SHP77 (cell line): ENCODE measurements around the gene FAM234B.

Source experiments
- DNase-seq, 2 experiments: peaks; one replicate each; lab custom pipeline; 2025; lab: John Stamatoyannopoulos, UW

FAM234B gene, protein sequence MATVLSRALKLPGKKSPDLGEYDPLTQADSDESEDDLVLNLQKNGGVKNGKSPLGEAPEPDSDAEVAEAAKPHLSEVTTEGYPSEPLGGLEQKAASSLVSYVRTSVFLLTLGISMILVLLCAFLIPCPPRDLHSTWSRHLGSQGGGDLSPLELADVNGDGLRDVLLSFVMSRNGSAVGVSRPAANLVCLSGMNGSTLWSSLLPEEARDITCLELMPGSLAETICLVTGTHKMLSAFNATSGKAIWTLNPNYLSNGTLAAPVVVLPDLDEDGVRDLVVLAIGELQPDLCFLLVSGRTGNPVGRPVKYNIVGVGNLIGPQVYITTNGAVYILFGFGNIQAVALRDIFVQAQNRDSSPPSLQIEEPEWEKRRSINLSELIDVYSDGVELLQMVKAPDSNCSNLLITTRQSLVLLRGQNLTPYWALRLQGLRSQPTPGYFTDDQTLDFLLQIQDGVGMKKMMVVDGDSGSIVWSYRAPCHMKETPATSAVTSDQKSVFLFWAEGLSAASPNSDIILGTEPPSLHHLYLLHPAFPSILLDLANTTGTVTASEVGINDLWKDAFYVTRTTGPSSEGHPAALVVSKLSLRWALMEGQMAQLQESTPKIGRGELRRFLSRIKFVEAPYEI

DNA sequence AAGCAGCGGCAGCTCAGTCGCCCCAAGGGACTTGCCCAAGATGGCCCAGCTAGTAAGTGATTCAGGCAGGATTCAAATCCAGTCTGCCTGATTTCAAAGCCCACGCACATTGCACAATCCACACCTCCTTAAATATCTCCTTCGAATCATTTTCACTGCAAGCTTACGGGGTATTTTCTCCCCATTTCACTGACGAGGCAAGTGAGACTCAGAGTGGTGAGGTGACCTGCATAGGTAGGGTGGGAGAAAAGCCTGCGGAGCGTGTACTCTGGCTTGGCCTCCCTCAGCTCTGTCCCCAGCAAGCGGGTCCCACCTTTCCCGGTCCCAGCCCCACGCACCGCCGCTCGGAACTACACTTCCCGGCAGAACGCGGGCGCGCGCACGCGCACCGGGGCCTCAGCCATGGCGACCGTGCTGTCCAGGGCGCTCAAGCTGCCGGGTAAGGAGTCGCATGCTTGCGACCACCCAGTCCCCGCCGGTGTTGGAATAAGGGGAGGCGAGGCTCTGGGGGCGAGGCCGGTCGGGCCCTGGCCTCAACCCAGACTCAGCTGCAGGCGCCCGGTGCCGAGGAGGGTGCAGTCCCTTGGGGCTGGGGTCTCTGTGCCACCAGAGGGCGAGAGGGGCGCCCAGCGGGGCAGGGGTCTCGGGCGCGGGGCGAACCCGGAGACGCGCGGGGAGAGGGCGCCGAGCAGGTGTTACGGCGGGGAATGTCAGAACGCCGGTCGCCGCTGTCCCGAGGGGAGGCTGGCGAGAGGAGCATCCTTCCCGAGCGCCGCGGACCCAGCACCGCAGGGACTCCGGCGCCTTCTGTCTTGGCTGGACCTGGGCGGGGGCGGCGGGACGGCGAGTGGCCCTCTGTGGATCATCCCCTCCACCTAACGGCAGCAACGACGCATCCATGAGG lies at the start of gene FAM234B:
TSS of gene FAM234B (plus strand) at position 380 of the 904 bp plus-strand sequence. CDS start at position 403, 23 bp downstream.
- DNase-seq: peak; percentile 4 to 25

DNA sequence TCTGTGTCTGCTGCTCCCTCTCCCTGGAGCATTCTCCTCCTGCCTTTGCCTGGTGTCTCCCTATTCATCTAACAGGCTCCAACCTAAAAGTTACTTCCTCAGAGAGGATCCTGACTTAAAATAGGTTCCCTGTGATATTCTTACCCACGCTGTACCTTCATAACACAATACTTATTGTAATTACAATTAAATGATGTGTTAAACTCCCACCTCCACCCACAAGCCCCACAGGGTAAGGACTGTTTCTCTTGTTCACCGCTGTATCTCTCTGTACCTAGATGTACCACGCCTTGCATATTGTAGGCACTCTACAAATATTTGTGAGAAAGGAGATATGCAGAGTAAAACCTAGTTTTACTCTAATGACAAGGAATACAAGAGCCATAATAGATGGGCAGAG lies 49.1 kb upstream of the FAM234B start:
- no peak for DNase-seq

DNA sequence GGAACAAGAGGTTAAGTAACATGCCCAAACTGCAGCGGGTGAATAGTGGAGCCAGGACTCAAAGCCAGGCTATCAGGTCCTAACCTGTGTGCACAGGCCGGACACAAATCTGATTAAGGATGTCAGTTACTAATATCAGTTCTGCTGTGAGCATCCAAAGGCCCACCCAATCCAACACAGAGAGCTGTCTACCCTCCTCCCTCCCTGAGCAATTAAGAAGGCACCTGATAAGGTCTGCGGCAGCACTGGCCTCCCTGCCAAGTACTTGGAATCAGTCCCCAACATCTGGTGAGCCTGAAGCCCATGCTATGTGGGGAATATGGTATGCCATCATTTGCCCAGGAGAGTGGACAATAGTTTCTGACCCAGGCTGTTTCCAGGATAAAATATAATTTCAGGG lies 48.0 kb upstream of the FAM234B start:
- no peak for DNase-seq

DNA sequence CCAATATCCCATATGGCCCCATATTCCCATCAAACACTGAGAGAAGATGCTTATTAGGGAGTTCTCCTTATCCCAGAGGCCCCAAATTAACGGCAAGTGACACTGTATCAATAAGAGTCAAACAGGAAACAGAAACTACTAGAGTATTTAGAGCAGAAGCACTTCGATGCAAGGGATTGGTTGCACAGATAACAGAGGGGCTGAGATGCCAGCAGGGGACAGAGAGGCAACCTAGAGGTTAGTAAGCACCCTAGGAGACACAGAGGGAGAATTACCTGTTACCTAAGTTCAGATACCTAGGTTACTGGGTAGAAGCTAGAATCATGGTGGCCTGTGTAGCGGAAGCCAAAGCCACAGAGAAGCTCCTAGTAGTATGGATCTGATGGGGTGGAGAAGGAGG lies 47.0 kb upstream of the FAM234B start:
- no peak for DNase-seq

DNA sequence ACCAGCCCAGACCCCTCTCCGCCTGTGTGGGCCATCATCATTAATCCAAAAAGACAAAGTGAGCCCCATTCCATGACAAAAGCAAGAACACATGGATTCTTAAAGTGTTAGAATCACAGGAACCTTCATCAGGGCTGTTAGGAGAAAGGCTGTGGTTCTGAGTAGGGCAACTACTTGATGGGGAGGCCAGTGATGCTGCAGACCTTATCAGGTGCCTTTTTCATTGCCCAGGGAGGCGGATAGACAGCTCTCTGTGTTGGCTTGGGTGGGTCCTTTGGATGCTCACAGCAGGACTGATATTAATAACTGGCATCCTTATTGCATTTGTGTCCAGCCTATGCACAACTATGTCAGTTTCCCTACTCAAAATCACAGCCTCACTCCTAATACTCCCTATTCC lies 46.4 kb upstream of the FAM234B start:
- DNase-seq: no peak

DNA sequence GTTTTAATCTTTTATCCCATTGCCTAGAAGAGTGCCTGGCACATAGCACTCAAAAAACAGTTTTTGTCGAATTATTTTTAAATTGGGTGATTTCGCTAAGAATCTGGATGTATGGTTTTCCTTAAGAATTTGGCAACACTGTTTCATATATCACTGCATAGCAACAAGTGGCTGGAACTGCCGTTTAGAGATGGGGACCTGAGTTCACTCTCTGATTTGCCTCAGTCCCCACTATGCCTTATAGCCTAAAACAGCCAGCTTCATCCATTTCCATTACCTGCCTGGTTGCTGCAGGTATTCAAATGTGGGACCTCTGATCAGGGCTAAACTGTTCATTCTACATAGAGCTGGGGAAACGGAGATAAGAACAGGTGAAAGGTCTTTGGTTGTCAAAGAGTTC lies 45.9 kb upstream of the FAM234B start:
- DNase-seq: no peak

DNA sequence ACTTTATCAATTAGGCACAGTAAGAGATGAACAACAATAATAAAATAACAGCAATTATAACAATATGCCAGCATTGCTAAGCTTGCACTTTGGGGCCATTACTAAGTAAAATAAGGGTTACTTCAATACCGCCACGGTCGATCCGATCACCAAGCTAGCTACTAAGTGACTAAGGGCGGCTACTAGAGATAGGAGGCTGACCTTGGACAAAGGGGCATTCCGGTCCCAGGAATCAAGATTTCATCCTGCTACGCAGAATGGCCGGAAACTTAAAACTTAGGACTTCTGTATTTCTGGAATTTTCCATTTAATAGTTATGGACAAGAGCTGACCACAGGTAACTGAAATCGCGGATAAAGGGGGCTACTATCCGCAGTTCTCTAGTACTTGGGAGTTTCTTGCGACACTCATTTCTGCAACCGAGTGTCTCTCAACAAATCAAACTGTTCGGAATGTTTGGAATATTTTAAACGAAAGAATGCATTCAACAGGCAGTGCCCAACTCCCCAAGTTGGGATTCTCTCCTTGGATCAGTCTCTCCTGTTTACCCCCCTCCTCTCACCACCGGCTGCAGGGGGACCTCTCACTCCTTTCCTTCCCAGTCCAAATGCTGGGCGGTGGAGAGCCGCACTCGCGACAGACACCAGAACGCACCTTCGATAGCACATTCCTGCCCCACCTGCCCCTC lies 44.8 kb upstream of the FAM234B start:
- no peak for DNase-seq

DNA sequence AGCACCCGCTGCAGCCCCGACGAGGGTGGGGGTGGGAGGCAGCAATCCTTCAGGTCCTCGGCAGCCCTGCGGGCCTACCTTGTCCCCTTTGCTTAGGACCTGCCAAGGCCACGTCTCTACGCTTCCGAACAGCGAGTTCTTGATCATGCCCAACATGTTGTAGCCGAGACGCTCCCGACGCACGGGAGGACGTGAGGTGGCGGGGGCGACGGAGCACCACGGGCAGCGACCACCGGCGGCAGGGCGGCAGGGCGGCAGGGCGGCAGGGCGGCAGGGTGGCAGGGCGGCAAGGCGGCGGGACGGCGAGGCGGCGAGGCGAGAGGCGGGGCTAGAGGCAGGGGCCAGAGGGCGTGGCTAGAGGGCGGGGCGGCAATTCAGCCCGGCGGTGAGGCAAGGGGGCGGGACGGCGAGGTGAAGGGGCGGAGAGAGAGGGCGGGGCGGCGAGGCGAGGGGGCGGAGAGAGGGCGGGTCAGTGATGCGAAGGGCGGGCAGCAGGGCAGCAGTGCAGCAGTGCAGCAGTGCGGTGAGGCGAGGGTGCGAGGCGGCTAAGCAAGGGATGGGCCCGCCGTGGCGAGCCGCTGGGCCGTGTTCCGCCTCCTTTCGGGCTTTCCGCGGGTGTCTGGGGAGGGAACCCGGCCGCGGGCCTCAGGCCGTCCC lies 44.1 kb upstream of the FAM234B start, which contains the start of gene HEBP1:
TSS of gene HEBP1 (minus strand) at position 307 of the 657 bp plus-strand sequence. CDS start at position 156, 151 bp downstream.
- DNase-seq: peak in 1 of 2 experiments; percentile 35

DNA sequence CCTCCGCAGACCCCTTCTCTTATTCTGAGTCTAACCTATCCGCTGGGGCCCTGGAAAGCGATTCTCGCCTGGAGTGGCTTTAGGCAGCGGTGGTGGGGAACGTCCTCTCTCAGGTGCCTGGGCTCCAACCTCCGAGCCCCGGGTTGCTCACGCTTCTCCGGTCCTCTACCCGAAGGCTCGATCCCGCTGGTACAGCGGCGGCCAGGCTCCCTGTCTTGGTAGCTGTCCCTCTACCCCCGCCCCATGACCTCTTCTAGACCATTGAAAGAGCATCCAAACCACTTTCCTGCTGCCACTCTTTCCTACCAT lies 43.6 kb upstream of the FAM234B start:
- DNase-seq: no peak

DNA sequence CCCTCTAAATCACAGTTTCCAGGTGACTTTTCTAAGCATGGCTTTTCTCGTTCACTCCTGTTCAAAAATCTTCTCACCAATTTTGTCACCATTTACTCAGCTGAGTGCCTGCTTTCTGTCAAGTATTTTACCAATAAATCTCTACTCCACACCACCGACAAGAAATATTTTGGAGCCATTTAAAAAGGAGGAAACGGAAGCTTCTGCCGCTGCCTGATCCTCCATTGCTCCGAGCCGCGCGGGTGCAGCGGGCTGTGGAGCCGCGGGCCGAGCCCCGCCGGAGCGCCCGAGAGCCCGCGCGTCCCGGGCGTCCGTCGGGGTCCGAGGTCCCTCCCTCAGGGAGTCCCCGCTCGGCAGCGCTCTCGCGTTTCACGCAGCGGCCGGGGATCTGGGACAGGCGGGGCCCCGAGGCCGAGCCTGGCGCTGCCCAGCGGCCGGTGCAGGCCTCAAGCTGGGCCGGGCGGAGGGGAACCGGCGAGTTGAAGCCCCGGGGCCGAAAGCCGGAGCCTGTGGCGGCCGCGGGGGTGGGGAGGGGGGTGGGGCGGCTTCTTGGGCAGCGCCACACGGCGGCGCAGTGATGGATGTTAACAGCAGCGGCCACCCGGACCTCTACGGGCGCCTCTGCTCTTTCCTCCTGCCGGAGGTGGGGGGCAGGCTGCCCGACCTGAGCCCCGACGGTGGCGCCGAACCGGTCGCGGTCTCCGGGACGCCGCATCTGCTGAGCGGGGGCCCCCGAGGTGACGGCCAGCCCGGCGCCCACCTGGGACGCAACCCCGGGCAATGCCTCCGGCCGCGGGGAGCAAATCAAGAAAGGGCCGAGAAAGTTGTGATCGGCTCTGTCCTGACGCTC lies 43.0 kb upstream of the FAM234B start:
- peak in 1 of 2 experiments; percentile 41 for DNase-seq

DNA sequence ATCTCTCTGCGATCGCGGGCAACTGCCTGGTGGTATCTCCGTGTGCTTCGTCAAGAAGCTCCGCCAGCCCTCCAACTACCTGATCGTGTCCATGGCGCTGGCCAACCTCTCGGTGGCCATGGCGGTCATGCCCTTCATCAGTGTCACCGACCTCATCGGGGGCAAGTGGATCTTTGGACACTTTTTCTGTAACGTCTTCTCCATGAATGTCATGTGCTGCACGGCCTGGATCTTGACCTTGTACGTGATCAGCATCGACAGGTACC lies 42.5 kb upstream of the FAM234B start:
- no peak for DNase-seq

DNA sequence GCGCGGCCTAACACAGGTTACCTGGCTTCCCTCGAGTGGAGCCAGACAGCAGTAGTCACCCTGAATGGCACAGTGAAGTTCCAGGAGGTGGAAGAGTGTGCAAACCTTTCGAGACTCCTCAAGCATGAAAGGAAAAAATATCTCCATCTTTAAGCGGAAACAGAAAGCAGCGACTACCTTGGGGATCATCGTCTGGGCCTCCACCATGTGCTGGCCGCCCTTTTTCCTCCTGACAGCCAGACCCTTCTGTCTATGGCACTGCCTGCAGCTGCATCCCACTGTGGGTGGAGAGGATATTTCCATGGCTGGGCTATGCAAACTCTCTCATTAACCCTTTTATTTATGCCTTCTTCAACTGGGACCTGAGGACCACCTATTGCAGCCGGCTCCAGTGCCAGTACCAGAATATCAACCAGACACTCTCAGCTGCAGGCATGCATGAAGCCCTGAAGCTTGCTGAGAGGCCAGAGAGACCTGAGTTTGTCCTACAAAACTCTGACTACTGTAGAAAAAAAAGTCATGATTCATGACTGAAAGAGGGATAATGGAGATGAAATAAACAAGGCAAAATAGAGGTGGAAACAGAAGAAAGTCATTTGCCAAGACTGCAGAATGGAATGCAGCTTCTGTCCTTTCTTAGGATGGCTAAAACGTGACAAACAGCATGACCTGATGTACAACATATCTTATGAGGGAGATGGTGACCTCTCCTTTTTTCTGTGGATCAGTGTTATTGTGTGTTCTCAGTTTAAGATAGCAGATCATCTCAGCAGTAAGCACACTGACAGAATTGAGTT lies 41.7 kb upstream of the FAM234B start:
- no peak for DNase-seq

DNA sequence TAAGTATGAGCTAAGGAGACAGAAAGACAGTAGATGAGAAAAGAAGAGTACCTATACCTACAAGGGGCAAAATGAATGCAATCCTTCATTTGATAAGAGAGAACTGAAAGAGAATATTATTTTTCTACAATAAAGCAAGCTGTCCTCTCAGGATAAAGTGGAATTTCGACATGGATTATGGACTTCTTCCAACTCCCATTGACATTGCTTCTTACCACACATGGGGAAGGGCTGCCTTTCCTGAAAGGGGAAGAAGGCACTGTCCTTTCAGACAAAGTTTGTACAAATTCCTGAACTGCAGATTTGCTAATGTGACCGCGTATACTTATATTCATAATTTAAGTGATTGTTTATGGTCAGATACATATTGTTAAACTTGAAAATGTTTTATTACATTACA lies 39.8 kb upstream of the FAM234B start:
- DNase-seq: no peak

DNA sequence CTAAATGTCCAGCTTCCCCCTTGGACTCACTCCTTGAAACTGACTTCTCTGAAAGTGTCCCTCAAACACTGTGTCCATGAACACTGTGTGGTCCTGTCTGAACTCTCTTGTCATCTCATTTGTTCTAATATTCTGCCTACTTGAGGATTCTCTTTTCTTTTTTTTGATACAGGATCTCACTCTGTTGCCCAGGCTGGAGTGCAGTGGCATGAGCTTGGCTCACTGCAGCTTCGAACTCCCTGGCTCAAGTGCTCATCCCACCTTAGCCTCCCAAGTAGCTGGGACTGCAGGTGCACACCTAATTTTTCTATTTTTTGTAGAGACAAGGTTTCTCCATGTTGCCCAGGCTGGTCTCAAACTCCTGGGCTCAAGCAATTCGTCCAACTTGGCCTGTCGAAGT lies 39.2 kb upstream of the FAM234B start:
- DNase-seq: no peak

DNA sequence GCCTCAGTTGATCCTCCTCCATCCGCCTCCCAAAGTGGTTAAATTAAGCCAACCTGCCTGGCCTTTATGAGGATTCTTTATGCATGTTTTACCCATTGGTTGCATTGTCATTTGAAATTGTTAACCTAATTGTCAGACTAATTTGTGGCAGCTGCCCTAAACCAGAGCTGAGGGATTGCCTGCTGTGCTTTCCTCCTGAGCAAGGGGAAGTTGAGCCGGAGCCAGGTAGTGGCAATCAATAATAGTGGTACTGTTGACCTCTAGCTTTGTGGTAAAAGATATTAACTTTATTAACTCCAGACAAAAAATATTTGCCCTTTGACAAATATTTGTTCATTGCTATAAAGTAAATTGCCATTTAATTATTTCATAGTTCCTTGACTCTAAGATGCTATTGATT lies 38.5 kb upstream of the FAM234B start:
- DNase-seq: no peak

DNA sequence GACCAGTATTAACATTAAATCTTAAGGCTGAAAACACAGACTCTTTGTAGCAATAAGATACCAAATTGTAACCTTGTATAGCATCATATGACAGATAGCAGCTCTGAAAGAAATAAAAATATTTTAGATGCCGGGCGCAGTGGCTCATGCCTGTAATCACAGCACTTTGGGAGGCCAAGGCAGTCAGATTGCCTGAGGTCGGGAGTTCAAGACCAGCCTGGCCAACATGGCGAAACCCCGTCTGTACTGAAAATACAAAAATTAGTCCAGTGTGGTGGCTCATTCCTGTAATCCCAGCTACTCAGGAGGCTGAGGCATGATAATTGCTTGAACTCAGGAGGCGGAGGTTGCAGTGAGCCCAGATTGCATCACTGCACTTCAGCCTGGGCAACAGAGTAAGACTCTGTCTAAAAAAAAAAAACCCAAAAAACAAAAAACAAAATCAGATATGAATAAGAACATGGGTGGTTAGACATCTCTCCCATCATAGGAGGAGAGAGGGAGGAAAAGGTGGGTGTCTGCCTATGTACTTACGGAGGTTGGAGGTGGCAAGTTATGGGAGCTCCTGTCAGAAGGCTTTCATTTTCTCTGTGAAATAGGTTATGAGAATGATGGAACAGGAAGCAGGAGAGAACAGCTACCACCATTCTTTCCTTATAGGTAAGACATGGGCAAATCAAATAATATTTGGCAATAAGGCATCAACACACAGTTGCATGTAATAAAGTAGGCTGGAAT lies 36.5 kb upstream of the FAM234B start:
- DNase-seq: no peak

DNA sequence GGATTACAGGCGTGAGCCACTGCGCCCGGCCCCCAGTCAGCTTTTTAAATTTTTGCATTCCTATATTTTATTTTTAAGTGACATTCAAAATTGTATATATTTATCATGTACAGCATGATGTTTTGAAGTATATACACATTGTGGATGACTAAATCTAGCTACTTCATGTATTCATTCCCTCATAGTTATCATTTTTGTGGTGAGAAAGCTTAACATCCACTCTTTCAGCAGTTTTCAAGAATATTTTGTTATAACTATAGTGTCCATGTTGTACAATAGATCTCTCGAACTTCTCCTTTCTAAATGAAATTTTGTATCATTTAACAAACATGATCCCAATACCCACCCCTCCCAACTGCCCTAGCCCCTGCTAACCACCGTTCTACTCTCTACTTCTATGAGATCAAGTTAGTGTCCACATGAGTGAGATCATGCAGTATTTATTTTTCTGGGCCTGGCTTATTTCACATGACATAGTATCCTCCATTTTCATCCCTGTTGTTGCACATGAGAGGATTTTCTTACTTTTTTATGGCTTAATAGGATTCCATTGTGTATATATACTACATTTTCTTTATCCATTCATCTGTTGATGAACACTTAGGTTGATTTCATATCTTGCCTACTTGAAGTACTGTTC lies 35.3 kb upstream of the FAM234B start:
- no peak for DNase-seq

DNA sequence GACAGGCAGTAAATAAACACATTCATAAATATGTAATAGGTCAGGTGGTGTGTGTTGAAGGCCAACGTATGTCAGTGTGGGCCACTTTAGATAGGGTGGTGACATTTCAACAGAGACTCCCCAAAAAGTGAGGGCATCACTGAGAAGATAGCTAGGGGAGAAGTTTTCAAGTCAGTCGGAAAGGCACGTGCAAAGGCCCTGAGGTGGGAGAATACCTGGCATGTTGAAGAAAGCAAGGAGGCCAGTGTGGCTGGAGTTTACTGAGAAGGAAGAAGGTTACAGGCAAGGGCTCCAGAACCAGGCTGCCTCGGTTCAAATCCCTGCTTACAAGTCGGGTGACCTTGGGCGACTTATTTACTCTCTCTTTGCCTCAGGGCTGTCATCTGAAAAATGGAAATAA lies 33.1 kb upstream of the FAM234B start:
- DNase-seq: no peak

DNA sequence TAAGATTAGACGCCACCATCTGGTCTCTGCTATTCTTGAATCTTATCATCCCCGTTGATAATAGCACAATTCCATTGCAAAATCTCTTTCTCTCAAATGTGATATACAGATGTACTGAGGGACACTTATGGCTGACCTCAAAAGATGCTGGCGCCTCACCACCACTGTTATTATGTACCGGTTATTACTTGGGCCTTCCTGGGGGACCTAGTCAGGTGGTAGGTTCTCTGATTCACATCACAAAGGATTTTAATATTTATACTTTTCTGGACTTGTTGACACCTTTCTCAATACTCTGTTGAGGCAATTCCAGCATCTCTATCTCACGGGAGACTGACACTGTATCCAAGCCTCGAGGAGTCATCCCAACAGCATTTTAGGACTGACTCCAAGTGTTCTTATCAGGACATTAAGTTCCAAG lies 21.3 kb upstream of the FAM234B start:
- DNase-seq: no peak
